ENCODE results near the gene COL21A1.

DNA sequence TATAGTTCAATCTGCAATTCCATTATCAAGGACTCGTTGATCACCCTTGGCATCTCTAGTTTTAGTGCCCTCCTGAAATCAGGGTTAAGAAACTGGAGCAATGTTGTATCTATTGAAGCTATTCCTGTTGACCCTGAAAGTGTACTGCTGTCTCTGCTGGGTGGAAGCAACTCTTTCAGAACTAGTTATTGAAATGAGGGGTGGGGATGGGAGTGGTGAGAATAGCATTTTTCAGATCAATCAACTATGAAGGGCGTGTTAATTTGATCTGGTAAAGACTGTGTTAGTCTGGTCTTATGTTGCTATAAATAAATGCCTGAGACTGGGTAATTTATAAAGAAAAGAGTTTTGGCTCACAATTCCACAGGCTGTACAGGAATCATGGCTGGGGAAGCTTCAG lies 219.5 kb downstream of the COL21A1 start:
- TF ChIP-seq, protein P1, sequence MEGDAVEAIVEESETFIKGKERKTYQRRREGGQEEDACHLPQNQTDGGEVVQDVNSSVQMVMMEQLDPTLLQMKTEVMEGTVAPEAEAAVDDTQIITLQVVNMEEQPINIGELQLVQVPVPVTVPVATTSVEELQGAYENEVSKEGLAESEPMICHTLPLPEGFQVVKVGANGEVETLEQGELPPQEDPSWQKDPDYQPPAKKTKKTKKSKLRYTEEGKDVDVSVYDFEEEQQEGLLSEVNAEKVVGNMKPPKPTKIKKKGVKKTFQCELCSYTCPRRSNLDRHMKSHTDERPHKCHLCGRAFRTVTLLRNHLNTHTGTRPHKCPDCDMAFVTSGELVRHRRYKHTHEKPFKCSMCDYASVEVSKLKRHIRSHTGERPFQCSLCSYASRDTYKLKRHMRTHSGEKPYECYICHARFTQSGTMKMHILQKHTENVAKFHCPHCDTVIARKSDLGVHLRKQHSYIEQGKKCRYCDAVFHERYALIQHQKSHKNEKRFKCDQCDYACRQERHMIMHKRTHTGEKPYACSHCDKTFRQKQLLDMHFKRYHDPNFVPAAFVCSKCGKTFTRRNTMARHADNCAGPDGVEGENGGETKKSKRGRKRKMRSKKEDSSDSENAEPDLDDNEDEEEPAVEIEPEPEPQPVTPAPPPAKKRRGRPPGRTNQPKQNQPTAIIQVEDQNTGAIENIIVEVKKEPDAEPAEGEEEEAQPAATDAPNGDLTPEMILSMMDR (IDR thresholded peaks at IDR 0.05; ENCODE audit: borderline replicate concordance, extremely low read depth, low read length, poor library complexity, severe bottlenecking) = no peak
- no peak for TF ChIP-seq EZH2 (IDR thresholded peaks at IDR 0.05; ENCODE audit: borderline replicate concordance, low read depth, low read length, severe bottlenecking)

Measured in DND-41 (cell line).